Stimulated activated CD8-positive, alpha-beta memory T cell treated with anti-CD3 and anti-CD28 coated beads, Interleukin-12 subunit alpha, Interleukin-12 subunit beta, amount 100 ng/mL, for 4 hours (primary cell): Measurements from ENCODE around the gene KCNH6.
A peak's percentile ranks its signal among the peaks of the same experiment; 100 is the strongest.

Source experiments
- DNase-seq: peaks from one replicate; pipeline ENCODE4 v3.0.0-alpha.2; 2020; ENCODE audit warnings: low read depth

The KCNH6 gene, protein sequence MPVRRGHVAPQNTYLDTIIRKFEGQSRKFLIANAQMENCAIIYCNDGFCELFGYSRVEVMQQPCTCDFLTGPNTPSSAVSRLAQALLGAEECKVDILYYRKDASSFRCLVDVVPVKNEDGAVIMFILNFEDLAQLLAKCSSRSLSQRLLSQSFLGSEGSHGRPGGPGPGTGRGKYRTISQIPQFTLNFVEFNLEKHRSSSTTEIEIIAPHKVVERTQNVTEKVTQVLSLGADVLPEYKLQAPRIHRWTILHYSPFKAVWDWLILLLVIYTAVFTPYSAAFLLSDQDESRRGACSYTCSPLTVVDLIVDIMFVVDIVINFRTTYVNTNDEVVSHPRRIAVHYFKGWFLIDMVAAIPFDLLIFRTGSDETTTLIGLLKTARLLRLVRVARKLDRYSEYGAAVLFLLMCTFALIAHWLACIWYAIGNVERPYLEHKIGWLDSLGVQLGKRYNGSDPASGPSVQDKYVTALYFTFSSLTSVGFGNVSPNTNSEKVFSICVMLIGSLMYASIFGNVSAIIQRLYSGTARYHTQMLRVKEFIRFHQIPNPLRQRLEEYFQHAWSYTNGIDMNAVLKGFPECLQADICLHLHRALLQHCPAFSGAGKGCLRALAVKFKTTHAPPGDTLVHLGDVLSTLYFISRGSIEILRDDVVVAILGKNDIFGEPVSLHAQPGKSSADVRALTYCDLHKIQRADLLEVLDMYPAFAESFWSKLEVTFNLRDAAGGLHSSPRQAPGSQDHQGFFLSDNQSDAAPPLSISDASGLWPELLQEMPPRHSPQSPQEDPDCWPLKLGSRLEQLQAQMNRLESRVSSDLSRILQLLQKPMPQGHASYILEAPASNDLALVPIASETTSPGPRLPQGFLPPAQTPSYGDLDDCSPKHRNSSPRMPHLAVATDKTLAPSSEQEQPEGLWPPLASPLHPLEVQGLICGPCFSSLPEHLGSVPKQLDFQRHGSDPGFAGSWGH

DNA sequence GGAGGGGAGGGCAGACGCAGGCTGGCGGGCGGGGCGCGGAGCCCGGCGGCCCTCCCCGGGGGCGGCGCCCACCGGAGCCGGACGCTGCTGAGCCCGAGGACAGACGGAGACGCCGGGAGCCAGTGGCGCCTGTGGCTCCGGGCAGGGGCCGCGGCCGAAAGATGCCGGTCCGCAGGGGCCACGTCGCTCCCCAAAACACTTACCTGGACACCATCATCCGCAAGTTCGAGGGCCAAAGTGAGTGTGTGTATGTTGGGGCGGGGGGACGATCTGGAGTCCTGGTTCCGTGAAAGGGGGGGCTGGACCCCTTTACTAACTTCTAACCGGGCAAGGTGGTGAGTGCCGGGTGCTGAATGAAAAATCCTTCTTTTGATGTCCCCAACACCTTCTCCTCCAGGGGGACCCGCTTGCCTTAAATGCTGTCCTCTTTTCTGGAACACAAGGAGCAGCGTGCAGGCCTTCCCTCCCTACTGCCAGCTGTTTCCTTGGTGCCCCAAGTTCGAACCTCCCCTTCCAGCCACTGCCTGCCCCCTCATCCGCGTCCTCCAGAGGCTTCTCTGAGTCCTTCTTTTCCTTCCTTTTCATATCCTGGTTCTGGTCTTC lies at the start of gene KCNH6:
TSS of gene KCNH6 (plus strand) at position 106 of the 603 bp plus-strand sequence. CDS start at position 162, 56 bp downstream.
- DNase-seq, result no peak

DNA sequence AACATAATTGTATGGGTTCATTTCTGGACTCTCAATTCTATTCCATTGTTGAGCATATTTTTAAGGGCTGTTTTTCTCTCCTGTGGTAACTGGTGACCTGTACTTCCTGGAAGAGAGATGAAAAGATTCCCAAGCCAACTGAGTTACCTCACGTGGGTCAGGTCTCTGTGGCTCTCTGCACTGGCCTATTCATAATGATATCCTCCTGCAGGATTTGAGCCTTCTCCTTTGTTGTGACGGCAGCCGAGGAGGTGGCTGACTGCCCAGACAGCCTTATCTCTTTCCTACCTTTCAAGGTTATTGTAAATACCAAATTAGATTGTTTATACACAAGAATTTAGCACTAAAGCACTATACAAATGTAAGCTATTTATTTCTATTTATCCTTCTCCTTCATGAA lies 49.0 kb upstream of the KCNH6 start:
- DNase-seq, result no peak

DNA sequence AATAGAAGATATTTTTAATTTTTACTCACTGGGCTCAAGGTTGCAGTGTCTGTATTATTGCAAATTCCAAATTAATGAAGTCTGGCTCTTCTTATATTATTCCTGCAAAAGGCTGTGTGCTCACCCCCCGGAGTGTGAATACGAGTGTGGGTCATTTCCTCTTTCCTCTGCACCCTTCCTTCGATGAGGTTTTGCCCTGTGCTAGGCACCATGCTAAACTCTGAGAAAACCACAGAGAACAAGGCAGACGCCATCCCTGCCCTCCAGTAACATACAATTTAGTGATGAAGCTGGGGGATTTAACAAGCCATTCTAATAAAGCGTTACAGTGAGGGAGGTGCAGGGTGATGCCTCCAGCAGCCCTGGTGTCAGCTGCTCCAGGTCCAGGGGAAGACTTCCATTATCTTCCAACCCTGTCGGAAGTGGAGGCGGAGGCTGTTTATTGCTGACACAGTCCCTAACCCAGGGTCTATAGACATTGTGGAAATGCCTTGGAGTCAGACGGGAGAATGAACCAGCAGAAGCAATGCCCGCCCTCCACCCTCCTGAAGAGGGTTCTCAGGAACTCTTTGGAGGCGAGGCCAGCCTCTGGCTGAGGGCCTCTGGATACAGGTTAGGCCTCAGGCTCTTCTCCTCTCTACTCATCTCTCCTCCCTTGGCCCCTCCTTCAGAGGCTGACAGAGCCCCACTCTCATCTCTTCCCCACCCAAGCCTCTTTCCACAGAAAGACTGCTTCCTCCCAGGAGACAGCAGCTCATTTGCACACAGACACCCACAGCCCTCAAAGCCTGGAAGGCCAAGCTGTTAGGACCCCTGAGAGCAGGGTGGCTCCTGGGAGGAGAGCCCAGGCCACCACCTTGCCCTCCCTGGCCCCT lies 48.3 kb upstream of the KCNH6 start:
- no peak for DNase-seq

DNA sequence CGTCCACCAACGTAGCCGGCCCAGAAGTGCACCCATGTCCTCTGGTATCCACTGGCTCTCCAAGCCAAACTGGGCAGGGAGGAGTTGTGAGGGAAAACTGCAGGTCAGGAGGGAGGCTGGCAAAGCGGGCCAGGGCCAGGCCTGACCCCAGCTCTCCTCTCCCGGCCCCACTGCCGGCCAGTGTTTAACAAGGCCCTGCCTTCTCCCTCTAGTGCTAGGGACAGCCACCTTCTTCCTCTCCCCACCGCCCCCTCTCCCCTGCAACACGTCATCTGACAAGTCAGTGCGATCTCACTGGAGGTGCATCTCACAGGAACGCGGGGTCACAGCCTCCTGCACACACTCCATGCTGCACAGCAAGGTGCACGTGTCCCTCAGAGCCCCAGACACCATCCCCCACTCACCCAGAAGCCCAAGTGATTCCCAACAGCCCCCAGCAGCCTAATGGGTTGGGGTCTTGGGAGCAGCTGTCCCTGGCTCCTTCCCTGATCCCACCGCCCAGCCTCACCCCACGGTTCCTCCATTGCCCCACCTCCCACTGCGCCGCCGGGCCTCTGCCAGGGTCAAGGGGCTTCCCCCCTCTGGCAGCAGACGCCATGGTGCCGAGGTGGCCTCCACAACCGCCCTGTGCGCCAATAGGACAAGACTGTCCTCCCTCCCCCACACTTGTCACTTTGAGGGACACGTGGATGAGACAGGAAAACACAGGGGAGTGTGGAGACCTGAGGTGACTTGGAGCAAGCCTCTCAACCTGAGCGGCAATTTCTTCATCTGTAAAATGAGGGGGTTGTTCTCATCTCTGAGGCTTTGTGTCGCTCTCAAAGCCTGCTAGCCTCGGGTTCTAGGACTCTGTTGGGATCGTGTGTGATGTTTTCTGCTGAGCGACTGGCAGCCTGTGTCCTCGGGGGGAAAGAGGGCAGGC lies 47.4 kb upstream of the KCNH6 start:
- no peak for DNase-seq

DNA sequence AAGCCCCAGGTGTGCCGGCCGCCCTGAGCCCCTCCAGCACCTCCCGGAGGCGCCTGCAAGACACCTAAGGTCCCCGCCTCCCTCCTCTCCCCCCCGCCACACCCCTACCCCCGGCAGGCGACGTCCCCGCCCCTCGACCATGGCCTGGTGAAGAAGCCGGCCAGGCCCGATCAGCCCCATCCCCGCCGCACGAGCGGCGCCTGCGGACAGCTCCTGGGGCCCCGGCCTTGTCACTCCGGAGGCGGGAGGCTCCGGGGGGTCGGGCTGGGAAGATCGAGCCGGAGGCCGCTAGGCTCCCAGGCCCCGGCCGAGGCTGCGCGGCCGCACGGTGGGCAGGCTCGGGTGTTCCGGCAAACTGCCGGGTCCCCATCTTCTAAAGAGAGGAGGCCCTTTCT lies 46.7 kb upstream of the KCNH6 start:
- DNase-seq, result no peak

DNA sequence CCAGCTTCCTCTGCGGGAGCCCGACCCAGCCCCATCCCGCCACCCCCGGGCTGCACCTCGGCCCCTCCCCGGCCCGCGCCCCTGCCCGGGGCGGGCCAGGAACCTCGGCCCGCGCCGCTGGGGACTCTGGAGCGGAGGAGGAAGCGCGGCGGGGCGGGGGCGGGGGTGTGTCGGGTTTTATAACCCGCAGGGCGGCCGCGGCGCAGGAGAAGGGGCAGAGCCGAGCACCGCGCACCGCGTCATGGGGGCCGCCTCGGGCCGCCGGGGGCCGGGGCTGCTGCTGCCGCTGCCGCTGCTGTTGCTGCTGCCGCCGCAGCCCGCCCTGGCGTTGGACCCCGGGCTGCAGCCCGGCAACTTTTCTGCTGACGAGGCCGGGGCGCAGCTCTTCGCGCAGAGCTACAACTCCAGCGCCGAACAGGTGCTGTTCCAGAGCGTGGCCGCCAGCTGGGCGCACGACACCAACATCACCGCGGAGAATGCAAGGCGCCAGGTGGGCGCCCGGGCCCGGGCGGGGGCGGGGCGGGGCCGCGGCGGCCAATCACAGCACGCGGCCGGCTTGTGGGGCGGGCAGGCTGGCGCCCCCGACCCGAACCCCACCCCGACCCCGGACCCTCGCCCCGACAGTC lies 46.2 kb upstream of the KCNH6 start, which contains the start of gene ACE:
TSS of gene ACE (plus strand) at position 208 of the 626 bp plus-strand sequence. CDS start at position 242, 34 bp downstream.
- no peak for DNase-seq

DNA sequence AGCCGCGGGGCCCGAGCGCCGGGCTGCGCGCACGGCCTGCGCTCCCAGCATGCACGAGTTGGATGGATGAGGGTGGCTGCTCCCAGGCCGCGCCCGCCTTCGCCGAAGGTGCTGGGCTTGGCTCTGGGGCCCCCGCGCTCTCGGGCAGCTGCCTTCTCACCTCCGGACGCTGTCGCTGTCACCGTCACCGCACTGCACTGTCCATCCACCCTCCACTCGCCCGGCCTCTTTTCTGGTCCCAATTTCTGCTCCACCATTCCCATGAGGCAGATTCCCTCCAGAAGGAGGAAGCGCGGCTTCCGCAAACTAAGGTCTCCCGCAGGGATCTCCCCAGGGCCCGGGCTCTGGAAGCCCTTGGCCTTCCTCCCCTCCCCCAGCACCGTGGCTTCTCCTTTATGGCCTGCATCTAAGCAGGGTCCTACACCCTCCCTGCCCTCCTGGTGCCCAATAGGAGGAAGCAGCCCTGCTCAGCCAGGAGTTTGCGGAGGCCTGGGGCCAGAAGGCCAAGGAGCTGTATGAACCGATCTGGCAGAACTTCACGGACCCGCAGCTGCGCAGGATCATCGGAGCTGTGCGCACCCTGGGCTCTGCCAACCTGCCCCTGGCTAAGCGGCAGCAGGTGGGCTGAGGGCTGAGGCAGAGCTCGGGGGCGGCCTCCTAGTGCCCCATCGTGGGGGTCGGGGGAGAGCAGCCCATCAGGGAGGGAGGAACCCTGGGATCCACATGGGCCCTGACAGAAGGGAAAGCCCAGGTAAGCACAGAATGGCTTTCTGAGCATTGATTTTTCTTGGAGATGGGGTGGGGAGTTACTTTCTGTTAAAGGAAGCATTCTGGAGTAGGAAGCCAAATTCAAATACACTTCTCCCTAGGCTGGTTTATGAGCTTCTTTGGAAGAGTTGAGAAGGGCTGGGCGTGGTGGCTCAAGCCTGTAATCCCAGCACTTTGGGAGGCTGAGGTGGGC lies 45.4 kb upstream of the KCNH6 start:
- no peak for DNase-seq

DNA sequence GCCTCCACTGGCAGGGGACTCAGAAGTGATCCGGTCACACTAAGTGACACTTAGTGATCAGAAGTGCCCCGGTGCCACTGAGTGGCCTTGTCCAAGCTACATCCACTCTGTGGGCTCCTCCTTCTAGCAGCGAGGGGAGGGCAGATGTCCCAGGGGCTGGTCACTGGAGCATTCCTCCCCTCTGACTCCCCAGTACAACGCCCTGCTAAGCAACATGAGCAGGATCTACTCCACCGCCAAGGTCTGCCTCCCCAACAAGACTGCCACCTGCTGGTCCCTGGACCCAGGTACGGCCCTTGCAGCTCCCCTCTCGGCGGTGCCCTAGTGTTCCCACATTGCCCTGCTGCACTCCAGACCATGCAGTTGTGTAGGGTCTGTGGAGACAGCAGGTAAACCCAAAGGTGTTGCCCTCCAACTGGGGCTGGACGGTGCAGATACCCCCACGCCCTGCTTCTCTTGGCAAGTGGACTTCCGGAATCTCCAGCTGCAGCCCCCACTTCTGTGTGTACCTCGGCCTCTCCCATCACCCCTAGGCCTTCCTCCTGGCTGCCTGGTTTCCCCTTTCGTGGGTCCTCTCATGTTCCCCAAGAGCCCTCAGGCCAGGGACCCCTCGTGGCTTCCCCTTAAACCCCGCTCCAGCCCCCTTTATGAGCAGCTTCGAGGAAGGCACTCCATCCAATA lies 44.2 kb upstream of the KCNH6 start:
- DNase-seq, result peak; percentile 51

DNA sequence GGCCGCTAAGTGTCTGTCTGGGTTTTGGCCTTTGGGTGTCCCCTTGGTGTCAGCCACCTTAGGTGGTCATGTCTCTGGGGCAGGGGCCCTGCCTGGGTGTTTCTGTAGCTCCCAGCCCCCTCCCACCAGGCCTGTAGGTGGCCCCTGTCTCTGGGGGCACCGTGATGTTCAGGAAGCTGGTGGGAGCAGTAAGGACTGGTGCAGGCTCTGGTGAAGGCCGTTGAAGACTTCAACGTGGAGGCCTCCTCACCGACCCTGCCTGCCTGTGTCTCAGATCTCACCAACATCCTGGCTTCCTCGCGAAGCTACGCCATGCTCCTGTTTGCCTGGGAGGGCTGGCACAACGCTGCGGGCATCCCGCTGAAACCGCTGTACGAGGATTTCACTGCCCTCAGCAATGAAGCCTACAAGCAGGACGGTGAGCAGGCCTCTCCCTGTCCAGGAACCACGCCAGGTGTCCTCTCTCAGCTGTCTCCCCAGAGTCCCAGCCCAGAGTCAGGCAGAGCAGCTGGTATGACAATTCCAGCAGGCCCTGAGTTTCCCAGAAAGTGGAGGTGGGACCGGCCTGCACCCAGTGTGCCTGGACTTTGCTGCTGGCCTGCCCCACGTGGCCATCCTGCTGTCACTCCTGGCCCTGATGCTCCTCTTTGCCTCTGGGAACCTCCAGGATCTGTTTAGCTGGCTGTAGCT lies 43.5 kb upstream of the KCNH6 start:
- DNase-seq, result no peak

DNA sequence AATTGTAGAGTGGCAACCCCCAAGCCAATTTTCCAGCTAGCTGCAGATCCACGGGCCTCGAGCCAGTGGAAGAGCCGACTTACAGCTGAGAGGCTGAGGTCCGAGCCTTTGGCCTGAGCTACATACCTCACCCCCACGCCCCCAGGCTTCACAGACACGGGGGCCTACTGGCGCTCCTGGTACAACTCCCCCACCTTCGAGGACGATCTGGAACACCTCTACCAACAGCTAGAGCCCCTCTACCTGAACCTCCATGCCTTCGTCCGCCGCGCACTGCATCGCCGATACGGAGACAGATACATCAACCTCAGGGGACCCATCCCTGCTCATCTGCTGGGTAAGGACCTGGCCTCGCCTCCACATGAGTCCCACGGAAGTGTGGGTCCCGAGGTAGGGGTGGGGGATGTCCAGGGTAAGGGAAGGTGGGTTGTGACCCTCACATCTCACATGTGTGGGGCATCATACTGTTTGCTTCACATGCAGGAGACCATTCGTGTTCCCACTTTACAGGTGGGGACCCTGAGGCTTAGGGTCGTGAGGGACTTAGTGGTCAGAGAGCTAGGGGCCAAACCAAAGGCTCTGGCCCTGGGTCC lies 42.9 kb upstream of the KCNH6 start:
- DNase-seq, result no peak

DNA sequence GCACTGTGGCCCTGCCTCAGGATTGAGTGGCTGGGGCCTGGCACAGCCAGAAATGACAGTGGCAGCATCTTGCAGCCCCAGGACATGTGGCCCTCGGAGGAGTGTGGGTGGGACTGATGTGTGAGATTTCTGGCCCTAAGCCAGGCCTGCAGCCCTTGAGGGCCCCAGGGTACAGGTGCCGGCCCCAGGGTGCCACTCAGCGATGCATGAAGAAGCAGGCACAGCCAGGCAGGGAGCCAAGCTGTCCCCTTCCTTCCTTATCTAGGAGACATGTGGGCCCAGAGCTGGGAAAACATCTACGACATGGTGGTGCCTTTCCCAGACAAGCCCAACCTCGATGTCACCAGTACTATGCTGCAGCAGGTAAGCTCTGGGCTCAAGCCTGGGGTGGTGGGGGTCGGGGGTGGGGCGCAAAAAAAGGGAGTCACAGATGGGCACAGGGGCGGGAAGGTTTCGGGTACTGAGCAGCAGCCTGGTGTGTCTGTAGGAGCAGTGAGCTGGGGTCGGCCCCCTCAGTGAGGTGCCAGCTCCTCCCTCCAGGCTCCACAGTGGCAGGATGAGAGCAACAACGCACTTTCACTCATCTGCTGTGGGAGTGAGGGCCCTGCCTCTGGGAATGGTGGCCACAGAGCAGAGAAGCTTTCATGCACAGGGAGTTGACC lies 42.2 kb upstream of the KCNH6 start:
- no peak for DNase-seq

DNA sequence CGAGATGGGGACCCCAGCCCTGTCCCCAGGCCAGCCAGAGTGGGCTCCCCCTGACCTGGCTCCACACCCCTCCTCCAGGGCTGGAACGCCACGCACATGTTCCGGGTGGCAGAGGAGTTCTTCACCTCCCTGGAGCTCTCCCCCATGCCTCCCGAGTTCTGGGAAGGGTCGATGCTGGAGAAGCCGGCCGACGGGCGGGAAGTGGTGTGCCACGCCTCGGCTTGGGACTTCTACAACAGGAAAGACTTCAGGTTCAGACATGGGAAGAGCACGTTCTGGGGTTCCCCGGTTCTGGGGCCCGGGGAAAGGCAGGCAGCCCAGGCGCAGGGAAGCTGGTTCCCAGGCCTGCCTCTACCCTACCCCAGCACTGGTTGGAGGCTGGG lies 41.7 kb upstream of the KCNH6 start:
- no peak for DNase-seq

DNA sequence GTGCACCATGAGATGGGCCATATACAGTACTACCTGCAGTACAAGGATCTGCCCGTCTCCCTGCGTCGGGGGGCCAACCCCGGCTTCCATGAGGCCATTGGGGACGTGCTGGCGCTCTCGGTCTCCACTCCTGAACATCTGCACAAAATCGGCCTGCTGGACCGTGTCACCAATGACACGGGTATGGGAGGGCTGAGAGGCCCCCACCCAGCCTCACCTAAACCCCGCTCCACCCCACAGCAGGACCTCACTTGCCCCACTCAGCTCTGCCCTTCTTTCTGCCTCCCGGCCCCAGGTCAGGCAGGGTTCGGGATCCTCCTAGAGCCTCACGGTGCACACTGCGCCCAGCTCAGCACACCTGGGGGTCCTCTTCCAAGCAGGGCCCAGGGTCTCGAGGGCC lies 40.6 kb upstream of the KCNH6 start:
- DNase-seq, result no peak

DNA sequence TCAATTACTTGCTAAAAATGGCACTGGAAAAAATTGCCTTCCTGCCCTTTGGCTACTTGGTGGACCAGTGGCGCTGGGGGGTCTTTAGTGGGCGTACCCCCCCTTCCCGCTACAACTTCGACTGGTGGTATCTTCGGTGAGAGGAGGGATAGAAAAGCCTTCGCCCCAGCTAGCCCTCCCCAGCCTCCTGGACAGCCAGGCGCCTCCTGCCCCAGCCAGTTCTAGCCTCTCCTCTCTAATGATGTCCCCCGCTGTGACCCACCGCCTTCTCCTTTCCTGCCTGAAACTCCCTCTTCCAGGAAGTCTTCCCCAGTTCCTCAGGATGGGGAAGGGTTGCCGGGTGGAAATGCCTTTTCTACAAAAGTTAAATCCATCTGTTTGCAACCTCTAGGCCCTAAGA lies 40.1 kb upstream of the KCNH6 start:
- DNase-seq, result no peak

DNA sequence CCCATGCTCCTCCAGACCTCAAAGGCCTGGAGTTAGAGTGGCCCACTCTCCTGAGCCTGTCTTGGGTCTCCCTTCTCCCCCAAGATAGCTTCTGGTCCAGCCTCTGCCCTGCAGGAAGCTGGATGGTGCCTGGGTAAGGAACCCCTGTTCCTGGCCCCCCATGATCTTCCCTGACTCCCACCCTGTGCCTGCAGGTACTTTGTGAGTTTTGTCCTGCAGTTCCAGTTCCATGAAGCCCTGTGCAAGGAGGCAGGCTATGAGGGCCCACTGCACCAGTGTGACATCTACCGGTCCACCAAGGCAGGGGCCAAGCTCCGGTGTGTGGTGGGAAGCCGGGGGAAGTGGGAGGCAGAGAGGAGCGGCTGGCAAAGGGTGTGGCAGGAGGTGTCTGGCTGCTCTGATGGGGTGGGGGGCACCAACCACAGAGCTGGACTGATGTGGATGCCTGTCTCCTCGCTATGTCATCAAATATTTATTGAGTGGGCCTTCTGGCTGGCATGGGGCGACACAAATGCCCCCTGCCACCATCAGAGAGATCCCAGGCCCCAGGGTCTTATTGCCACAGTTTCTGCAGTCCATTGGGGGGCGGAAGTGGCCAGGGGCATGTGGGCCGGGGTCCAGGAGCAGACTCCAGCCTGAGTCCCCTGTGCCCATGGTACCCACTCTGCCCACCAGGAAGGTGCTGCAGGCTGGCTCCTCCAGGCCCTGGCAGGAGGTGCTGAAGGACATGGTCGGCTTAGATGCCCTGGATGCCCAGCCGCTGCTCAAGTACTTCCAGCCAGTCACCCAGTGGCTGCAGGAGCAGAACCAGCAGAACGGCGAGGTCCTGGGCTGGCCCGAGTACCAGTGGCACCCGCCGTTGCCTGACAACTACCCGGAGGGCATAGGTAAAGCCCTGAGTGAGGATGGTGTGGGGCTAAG lies 39.2 kb upstream of the KCNH6 start:
- no peak for DNase-seq
